Stimulated activated CD8-positive, alpha-beta memory T cell treated with anti-CD3 and anti-CD28 coated beads, Interleukin-12 subunit alpha, Interleukin-12 subunit beta, amount 100 ng/mL, for 24 hours (primary cell): ENCODE results near the gene PGLYRP3.
"Not testable (repeated sequence)": the region's sequence is repeated elsewhere in the genome, so short reads cannot be mapped to it uniquely, and the experiment has no call there.

ENCODE experiments used
- DNase-seq: peaks from one replicate; pipeline ENCODE4 v3.0.0-alpha.2; 2020; ENCODE audit errors: extremely low read depth

The PGLYRP3 gene

DNA sequence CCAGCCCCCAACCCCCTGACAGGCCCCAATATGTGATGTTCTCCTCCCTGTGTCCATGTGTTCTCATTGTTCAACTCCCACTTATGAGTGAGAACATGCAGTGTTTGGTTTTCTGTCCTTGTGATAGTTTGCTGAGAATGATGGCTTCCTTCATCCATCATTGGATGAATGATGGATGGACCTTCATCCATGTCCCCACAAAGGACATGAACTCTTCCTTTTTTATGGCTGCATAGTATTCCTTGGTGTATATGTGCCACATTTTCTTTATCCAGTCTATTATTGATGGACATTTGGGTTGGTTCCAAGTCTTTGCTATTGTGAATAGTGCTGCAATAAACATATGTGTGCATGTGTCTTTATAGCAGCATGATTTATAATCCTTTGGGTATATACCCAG is 1.6 kb upstream of the PGLYRP3 start:
- DNase-seq: not testable (repeated sequence)

GRCh38 chr1:153313288-153313687 is 536 bp upstream of the PGLYRP3 start:
- DNase-seq: no peak

GRCh38 chr1:153310526-153310925 is 2.2 kb downstream of the PGLYRP3 start:
- DNase-seq: no peak

- DNase-seq: no peak
Observed at GRCh38 chr1:153309441-153309840, 3.3 kb downstream of the PGLYRP3 start.

DNA sequence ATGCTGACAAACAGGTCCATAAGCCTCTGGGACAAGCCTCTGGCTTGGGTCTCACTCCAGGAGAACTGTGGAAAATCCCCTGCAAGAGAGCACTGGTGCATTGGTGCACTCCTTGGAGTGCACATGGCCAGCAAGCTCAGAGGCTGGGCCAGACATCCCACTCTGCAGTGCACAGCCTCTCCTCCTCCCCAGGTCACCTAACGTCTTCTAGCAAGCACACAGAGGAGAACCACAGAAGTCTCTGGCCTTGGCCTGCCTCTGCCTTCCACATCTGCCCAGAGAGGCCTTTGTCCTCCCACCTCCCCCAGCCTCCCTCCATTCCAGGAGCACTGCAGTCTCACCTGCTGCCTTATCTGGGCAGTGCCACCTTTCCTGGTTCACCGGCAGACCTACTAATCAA is 4.2 kb downstream of the PGLYRP3 start:
- DNase-seq: no peak

DNA sequence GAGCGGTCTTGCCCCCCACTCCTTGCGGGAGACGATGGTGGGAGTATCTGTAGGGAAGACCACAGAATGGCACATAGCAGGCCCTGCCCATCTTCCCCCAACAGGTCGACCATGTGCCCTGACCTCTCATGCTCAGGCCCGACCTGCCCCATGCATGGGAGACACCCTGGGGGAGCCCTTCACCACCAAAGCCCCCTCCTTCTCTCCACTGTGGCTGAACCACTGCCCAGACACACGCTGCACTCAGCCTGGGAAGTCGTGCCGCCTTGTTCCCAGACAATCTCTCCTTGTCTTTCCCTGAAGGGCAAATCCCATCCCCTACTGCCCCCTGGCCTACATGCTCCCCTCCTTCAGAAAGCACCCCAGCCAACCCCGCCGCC is 5.5 kb downstream of the PGLYRP3 start:
- DNase-seq: no peak

DNA sequence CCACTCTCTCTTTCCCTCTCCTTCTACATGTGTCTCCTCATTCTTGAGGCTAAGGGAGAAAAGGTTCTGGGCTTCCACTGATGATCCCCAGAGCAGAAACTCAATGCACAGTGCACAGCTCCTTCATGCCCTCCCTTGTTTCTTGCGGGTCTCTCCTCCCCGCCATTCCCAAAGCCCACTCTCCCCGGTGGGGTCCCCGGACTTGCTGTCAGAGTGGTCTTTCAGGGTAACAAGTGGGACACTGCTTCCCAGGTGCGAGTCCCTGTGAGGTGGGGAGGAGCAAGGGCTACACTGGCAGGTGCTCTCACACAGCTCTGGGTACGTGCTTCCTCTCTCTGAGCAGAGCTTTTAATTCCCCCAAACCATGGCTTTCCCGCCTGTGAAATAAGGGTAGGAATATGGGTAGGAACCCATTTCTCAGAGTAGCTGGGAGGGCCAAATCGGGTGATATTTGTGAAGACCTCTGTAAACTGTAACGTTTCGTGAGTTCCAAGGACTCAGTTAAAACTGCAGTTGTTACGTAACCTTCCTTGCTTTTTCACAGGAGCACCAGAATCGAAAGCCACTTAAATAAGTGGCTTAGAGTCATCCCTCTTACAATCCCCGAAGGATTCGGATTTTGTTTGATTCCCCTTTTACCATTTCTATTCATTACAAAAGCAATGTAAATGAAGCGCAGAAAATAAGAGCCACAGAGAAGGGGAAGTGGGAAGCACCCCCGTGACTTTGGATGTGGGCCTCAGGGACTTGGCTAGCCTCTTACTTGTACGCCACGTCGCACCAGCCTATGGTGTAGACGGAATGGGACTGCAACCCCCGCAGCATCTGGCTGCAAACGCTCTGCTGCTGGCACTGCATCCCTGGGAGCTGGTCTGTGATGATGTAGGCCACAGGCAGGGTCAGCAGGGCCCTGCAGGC is 6.2 kb downstream of the PGLYRP3 start:
- DNase-seq: no peak

DNA sequence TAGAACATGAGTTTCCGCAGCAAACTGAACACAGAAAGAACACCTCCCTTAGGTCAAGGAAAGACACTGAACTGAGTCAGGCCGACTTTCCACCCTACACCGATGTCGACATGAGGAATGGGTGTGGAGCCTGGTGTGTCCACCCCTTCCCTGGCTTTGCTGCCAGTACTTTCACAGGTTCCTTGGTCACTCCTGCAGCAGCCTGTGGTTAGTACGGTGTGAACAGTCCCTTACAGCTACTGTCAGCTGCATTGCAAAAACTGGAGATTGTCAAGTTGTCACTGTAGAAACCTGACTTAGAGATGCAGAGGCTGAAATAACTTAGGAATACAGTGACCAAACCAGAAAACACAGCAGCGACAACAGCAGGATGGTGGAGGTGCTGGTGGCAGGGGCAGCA is 7.1 kb downstream of the PGLYRP3 start:
- DNase-seq: no peak

- DNase-seq: no peak
Observed at GRCh38 chr1:153302308-153302707, 10.4 kb downstream of the PGLYRP3 start.

DNA sequence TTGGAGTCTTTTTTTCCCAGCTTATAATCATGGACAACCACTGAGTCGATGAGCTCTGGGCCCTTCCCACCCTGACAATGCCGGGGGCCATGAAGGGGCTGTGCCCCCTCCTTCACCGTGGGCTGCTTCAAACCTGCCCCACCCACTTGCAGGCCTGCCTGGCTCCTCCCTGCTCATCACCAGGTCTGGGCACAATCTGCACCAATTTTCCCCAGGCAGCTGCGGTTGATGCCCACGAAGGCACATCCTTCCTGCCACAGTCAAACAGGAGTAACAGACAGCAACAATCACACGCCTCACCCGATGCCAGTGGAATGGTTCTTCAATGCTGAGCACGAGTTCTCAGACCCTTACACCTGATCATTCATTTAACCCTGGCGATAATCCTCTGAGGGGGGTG is 18.9 kb downstream of the PGLYRP3 start:
- DNase-seq: no peak

DNA sequence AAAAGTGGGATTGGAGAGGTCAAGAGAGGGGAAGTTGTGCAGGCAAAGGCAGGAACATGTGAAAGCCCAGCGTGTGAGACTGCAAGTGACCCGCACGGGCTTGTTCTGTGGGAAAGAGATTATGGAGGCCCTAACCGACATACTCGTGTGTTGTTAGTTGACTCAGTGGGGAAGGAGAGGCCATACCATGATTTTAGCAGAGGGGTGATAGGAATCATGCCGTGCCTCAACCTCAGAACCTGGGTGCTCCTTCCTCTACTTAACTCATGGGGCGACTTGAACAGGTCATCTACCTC is 19.3 kb downstream of the PGLYRP3 start:
- DNase-seq: no peak

- no peak for DNase-seq
Observed at GRCh38 chr1:153292740-153293479, 19.8 kb downstream of the PGLYRP3 start.

GRCh38 chr1:153292185-153292584 is 20.6 kb downstream of the PGLYRP3 start:
- DNase-seq: no peak

DNA sequence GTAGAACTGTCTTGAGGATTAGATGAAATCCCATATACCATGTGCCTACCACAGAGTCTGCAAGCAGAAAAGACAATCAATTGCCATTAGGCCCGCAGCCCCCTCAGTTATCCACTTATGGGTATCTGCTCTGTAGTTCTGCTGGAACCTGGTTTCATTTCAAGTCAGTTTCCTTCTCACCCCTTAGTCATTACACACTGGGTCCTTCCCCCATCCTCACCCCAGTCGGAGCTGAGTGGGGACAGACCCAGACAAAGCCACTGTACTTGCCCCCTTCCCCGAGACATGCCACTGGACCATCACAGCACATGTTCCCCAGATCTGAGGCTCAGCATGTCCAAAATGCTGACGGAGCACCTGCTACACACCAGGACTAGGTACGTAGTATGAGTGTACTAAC is 21.2 kb downstream of the PGLYRP3 start:
- no peak for DNase-seq

- no peak for DNase-seq
Observed at GRCh38 chr1:153288634-153289275, 24.0 kb downstream of the PGLYRP3 start.

DNA sequence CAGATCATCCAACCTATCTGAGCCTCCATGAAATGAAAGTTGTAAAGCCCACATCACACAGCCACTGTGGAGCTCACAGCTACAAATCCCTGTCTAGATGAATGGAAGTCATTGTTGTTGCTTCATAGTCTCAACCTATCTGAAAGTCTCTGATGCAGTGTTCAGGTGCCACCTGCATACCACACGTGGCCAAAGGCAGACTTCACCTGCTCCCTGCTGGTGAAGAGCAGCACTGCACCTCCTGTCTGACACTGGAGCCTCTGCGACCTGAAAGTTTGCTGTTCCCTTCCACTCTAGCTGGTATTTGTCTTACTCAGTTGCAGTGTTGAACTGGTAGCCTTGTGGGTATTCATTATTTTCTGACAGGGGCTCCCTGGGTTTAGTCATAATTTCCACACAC is 34.9 kb downstream of the PGLYRP3 start:
- DNase-seq: no peak

DNA sequence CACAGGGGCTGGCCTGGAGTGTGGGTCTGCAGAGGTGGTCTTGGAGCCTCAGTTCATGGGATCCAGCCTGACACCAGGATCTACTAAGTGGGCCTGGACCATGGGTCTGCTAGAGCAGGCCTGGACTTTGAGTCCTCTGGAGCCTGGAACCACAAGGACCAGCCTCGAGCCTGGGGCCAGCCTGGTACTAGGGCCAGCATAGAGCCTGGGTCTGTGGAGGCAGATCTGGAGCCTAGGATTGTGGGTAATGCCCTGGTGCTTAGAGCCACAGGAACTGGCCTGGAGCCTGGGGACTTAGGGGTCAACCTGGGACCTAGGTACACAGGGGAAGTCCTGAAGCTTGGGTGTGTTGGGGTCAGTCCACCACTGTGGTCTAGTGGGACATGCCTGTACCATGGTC is 40.6 kb downstream of the PGLYRP3 start:
- no peak for DNase-seq

DNA sequence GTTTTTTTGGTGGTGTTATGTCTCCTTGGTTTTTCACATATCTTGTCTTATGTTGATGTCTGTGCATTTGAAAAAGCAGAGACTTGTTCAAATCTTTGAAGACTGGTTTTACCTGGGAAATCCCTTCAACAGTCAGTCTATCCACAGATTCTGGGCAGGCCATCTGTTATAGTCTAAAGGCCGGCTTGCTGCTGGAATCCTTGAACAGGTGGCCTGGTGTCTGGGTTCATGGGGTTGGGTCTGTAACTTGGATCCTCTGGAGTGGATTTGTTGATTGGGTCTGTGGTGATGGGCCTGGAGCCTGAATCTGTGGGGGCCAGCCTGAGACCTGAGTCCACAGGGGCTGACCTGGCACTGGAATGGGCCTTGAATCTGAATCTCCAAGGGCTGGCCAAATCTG is 41.0 kb downstream of the PGLYRP3 start:
- no peak for DNase-seq

GRCh38 chr1:153265457-153265856 is 47.3 kb downstream of the PGLYRP3 start:
- DNase-seq: no peak

GRCh38 chr1:153262462-153263157 is 50.1 kb downstream of the PGLYRP3 start:
- no peak for DNase-seq

DNA sequence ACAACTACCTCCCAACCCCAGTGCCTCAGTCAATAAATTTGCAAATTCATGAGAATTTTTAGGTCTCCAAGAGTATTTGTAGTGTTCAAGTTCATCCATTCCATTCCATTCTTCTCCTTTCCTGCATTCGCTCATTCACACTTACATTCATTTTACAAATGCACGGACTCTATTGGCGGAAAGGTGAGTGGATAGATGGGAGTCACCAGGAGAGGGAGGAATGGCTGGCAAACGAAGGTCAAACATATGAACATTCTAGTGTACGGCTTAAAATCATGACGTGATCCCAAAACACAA is 50.7 kb downstream of the PGLYRP3 start:
- no peak for DNase-seq

- DNase-seq: no peak
Observed at GRCh38 chr1:153261281-153262069, 51.3 kb downstream of the PGLYRP3 start.
